ENCODE data around the gene PSMD6.
A peak's percentile ranks its signal among the peaks of the same experiment; 100 is the strongest.

Gene PSMD6

DNA sequence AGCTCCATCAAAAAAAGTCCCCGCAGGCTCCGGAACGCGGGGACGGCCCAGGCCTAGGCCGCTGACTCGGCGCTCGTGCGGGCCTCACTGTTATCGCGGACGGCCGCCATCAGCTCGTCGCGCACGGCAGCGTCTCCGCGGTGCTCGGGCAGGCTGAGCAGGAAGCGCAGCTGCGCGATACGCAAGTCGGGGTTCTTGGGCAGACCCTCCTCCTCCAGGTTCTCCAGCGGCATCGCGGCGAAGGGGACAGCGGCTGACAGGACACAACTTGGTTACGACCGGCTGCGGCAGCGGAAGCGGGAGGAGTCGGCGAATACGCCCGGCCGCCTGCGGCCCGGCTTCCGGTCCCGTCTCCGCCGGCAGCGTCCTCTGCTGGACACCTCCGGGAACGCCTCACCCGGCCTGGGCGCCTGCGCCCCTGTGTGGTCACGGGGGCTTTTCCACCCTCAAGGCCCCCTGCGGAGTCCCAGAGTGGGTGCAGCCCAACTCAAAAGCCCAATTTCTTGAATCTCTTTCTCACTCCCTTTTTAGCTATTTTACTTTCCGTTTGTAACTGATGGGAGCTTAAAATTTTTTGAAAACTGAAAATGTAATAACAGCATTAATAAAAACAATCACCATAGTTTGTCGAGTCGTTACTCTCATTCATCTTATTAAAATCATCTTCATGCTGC is at the start of gene PSMD6:
Gene PSMD6, minus strand, starts transcription at position 308 of the 674 bp plus-strand sequence. Its CDS starts 75 bp downstream, at position 233.
- DNase-seq (ENCODE audit: low spot score), result peak; percentile 86

DNA sequence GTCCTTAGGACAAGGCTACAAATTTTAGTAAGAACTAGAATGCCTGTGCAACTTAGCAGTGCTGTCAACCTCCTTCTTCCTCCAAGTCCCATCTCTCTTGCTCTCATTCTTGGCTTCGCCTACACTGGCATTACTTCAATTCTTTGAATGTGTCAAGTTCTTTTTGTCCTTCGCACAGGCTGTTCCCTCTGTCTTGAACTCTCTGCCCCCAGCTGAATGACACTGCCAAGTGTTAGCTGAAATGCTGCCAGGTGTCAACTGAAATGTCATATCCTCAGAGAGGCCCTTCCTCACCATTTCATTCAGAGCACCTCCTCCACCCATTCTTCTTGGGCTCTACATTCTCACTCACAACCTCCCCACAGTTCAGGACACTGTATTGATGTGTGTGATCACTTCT is 48.8 kb upstream of the PSMD6 start:
- peak; percentile 9 for DNase-seq (ENCODE audit: low spot score)

DNA sequence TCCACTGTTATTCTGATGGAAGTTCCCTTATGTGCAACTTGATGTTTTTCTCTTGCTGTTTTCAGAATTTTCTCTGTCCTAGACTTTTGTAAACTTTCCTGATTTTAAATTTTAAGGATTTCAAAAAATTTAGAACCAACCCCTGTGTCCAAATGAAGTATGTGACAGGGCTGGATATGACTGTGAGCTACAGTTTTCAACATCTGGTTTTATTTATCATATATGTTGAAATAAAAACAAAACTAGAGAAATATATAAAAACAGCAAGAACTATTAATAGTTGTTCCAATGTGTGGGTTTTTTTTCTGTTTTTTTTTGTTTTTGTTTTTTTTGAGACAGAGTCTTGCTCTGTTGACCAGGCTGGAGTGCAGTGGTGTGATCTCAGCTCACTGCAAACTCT is 47.4 kb upstream of the PSMD6 start:
- DNase-seq (ENCODE audit: low spot score), result no peak

DNA sequence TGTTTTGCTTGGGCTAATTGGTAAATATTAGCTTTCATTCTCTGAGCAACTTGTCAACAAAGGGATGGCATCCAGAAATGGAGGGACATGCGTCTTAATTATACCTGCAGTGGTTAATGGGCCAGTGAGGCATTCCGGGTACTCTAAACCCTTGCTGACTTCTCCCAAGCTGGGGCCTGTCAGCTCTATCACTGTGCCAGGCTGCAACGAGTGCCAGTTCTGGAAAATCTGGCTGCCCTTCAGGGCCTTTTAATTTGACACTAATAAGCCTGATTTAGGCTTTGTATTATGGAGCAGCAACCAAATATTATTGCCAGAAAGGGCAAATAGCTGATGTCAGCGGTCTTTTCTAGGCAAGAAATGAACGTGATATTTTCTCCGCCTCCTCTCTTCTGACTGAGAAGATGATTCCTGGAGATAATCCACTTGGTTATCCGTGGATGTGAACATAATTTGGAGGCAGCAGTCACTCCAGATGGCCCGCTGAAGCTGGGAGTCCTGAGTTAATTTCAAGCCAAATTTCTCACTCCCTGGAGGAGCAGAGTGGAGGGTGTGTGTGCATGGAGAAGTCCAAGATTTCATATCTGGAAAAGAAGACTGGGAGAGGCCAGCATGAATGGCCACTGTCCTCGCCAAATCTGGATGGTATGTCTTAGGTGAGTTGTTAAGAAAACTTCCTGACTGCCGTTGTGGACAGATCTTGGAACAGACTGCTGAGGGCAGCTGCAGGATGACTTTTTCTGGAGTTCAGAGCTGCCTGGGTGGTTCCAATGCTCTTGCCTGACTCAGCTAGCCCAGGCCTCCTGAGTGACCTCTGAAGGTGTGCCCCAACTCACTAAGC is 44.4 kb upstream of the PSMD6 start:
- DNase-seq (ENCODE audit: low spot score), result no peak

DNA sequence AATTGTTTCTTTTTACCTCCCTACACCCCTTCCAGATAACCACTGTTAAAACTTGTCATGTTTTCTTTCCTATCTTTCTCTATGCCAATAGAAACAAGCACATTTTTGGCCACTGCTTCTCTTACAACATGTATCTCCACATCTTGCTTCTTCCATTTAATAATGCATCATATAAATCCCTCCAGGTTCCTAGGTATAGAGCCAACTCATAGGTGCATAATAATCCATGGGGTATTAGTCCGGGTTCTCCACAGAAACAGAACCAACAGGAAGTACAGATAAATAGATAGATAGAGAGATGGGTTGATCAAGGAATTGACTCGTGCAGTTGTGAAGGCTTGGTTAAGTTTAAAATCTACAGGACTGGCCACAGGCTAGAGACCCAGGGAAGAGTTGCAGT is 41.5 kb upstream of the PSMD6 start:
- no peak for DNase-seq (ENCODE audit: low spot score)

DNA sequence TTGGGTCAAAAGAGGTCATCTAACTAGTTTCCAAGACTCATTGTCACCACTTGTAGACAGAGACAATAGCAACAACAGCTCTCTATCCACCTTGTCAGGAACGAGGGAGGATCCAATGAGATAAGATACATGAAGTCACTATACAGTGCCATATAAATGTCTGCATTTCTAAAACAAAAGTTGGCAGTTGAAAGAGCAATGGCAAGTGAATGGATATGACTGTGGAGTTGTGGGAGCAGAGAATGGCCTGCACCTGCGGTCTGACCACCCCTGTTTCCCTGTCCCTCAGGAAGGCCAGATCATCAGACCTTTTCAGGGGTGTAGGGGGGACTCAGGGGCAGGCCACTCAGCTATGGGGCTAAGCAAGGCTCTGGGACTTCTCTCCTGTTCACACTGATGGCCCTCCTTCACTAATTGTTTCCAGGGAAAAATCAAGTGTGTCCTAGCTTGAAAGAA is 40.7 kb upstream of the PSMD6 start:
- no peak for DNase-seq (ENCODE audit: low spot score)

DNA sequence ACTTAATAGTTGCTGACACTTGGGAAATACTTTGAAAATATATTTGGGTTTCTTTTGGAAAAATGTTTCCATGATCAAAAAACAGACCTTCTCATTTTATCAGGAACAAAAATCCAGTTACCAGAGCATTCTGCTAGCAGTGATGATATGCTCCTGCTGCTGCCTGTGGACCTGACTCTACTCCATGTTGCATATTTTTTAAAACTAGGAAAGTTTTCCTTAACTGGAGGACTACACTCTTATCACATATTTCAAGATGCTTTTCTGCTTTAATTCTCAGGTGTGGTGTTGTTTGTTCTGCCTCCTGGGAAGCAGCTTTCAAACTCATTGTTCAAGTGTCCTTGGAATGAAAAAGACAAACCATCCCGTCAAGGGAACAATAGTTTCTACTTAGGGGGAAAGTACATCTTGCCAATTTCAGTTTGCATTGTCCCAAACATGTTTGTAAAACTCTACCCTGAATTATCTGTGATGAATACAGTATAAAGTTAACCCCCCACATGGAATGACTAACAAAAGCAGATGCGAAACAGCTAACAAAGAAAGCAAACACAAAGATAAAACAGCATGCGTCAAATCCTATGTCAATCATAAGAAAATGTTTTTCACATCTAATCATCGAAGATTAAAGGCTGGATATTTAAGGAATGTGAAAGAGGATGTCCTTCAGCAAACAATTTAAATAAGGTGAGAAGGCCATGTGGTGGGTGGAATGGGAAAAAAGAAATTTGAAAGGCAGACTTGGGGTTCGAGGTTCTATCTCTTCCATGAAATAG is 40.1 kb upstream of the PSMD6 start:
- no peak for DNase-seq (ENCODE audit: low spot score)

DNA sequence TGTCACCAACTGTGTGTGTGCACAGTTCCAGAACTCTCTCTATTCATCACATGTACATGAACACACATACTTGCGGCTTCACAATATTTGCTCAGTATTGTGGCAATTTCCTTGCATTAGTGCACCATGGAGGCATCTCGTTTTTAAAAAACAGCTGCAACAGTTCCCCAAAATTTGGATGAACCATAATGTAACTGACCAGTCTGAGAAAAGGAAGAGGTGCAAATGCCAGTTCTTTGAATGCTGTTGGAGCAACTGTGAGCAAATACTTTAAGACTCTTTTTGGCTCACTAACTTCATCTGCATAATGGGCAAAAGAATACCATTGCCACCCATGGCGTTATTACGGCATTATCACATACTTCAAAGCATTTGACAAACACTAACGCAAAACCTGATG is 38.3 kb upstream of the PSMD6 start:
- no peak for DNase-seq (ENCODE audit: low spot score)

DNA sequence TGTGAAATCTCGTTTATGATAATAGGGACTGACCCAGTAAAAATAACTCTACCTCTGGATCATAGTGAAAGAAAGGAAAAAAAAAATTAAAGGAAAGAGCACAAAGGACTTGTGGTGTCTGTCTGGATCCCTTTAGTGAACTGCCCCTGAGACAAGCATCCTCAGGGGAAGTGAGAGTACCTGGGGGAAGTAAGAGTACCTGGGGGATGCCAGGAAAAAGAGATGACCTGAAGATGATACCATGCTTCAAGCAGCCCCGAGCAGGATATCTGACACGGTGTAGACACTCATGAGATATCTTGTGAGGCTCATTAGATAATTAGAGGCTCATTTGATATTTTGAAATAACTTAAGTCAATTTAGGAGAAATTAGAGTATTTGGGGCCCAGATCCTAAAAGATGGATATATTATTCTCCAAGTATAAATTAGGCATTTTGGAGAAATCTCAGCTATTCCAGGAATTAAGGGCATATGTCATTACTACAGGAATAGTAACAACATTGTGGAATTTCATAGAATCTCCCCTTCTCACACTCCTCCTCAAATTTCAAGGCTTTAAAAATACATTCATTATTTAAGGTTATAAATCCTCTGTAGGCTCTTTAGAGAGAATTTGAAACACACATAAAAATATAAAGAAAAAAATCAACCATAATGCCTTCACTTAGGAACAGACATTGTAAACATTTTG is 36.3 kb upstream of the PSMD6 start:
- DNase-seq (ENCODE audit: low spot score), result no peak

DNA sequence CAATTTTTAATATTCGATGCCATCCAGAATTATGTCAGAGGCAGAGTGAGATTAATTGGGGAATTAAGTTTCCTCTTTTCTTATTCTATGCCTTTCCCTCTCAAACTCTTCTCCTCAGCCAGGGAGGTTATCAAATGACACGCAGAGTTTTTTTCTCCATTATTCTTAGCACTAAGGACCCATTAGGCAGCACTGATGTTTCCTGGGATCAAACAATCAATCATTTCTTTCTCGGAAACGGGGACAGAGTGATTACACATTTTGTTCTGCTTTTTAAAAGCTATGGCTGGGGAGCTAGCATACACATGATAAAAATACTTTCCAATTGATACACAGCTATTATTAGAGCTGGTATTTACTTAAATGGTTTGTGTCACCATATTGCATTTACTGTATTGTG is 35.3 kb upstream of the PSMD6 start:
- no peak for DNase-seq (ENCODE audit: low spot score)

DNA sequence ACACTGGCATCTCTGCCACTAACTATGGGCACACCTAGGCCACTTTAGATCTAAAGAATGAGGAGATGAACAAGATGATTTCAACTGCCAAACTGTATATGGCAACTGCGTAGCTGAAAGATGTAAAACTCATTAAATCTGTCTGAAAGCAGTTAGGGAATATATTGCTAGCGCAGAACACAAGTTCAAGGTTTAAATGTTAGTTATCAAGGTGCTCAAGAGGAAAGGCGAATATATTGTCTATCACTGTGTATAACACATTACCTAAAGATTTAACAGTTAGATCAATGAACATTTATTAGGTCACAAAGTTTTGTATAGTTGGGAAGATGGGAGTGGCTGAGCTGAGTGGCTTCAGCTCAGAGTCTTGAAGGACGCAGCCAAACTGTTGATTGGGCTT is 33.9 kb upstream of the PSMD6 start:
- DNase-seq (ENCODE audit: low spot score), result no peak

DNA sequence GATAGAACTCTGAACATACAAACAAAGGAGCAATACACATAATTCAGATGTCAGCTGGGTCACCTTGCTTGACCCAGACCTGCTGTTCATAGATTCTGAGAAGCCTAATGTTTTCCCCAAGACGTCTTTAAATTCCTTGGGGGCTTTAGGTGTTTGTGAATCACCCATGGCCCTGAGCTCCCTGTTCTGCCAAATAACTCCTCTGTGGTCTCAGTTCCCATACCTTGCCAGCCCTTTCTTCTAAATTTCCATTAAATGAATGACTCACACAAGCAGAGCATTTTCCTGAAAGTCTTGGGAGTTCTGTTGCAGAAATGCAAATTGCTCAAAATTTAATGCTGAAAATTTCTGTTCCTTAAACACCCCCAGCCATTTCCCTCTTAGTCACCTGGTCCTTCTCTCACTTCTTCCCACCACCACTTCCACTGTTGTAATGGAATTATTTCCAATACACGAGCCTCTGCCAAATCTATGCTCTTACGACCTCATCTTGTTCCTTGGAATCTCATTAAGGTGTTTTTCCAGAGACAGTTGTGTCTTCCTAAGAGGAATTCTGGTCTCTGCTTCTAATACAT is 33.4 kb upstream of the PSMD6 start:
- DNase-seq (ENCODE audit: low spot score), result peak; percentile 58

DNA sequence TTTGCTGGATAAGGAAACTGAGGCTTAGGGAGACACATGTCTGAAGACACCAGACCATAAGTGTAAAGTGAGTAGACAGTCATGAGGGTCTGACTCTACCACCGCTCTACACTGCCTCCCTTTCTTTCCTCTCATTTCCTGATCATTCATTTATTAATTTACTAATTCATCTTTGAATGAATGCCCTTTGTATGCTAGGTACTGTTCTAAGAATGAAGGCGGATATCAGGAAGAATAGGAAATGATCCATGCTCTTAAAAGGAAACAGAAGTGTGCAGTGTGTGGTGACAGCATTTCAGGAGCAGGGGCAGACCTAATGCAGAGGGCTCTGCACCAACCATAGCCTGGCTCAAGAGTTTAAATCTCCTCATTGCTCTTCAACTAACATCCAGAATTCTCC is 31.8 kb upstream of the PSMD6 start:
- DNase-seq (ENCODE audit: low spot score), result no peak

DNA sequence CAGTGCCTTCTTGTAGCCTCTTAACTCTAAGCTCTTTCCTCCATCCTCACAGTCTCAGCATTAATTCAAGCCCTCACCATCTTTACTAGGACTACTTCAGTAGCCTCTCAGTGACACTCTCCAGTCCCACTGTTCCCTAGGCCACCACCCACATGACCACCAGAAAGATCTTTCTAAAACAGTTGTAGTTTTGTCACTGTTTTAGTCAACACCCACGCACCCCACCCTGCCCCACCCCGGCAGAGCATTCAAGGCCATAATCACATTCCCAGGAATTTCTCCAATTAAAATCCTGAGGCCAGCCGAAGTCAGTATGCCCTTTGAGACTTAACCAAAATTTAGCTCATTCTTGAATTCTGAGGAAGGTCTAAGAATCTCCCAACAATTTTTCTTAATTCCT is 31.2 kb upstream of the PSMD6 start:
- no peak for DNase-seq (ENCODE audit: low spot score)

DNA sequence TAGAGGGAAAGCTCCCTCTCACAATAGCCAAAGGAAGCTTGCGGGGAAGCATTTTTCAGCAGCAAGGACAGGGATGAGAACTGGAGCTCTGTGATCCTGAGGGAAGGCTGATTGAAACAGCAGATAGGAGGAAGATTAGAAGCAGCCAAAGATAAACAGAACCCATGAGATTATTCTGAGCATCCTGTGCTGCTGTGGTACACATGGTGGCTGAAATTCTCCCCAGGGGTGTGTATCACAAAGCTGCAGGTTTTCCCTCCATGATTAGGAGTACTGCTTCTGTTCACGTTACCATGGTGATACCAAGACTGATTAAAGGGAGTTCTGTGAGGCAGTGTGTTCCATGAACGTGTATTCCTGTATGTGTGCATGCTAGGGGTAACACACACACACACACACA is 30.3 kb upstream of the PSMD6 start:
- no peak for DNase-seq (ENCODE audit: low spot score)

DNA sequence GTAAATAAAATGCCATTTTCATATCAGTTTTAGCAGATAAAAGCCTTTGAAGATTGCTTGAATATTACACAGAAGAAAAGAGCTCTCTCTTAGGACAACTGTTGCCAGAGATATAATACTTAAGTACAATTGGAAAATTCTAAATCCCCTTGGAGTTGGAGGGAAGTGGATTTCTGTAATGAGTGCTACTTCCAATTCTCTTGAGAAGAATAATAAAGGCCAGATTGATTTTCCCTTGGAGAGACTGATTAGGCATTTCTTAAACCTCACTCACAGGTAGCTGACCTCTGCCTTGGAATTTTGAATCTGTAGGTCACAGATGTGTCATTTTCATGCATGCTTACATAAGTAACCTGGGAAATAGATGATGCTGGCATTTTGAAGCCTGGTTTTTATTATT is 29.8 kb upstream of the PSMD6 start:
- DNase-seq (ENCODE audit: low spot score), result no peak

DNA sequence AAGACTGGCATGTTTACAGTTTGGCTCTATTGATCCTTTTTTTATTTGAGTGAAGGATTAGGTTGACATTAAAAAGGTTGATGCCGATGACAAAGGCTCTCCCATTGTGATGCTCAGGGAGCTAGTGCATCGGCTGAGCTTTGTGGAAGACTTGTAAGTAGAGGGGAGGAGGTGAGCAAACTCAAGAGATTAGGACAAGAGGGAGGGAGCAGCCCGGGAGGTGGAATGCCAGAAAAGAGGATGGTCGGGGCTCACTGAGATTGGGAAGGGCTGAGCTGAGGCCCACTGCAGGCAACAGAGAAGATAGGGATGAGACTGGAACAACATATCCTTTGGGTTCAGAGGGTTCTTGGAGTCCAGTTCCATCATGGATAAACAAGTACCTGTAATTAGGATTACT is 26.5 kb upstream of the PSMD6 start:
- no peak for DNase-seq (ENCODE audit: low spot score)

DNA sequence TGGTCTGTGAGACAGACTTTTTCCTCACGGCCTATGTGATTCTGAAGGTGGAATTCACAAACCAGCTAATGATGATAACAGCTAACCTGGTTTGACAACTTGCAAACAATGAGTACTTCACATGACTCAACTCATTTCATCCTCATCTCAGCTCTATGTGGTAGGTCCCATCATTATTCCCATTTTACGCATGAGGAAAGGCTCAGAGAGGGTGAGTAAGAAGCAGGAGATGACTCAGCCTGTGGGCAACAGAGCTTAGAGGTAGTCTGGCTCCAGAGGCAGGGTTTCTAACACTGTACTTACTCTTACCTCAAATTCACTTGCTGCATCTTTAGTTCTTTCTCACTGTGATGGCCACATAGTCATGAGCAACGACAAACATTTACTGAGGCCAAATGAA is 25.8 kb upstream of the PSMD6 start:
- no peak for DNase-seq (ENCODE audit: low spot score)

DNA sequence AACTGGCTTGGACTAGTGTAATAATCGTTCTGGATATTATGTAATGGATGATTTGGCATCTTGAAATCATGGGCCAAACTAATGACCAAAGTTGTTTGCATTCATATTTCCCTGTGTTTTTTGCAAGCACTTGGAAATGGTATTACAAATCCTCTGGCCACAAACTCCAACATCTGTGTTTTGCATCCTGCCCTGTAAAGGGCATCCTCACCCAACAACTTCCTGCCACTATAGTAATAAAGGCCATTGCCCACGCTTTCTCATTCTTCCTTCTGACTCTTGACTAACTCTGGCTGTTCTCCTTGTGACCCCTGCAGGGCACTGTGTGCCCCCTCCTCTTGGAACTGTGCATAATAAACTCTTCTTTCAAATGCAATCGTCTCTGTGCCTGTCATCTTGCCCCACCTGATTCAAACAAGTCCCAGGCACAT is 25.4 kb upstream of the PSMD6 start:
- DNase-seq (ENCODE audit: low spot score), result no peak

DNA sequence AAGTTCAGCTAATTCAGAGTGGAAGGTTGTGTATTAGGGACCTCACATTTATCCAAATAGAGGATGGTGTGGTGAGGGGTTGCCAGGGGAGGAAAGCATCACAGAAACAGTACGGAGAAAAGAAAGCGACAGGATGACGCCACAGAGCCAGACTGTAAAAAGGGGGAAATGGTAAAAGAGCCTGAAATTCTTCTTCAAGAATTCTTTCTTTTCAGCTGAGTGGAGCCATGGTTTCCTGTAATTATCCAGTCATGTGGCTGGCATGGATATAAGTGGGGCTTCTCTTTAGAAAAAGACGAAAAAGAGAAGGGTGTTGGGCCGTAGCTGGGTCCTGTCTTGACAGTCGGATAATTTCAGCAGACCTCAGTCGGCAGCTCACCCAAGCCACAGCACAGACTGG is 24.5 kb upstream of the PSMD6 start:
- DNase-seq (ENCODE audit: low spot score), result no peak

DNA sequence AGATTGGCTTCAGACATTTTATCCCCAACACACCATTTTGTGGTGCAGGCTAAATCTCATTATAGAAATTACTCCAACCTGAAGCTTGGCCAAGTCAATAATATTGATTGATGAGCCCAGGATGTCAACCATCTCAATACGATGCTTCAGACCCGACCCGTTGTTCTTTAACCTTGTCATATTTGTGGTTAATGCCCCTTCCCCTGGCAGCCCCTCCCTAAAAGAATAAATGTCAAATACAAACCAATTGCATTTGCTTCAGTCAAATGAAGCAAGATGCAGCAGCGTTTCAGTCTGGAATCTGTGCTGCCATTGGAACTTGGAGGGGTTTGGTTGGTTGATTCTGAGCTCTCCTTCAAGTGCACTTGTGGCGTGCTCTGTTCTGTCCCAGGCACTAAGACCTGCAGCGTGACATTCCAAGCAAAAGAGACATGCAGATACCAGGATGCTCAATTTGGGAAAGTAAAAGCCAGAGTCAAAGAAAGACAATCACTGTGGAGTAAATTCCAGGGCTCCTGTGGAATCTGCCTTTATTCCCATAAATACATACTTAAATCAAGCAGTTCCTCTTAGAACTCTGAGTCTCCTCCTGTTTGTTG is 23.8 kb upstream of the PSMD6 start:
- no peak for DNase-seq (ENCODE audit: low spot score)

All from putamen (tissue), 1 donor.